Esophagus mucosa (tissue), 1 donor: ENCODE results near the gene IQUB. TPM values are rescaled to one million over a fixed set of nuclear protein-coding genes. Genes with fewer than 3 reads are reported as not detected.
"Not testable (repeated sequence)": the region's sequence is repeated elsewhere in the genome, so short reads cannot be mapped to it uniquely, and the experiment has no call there.

Experiments
- ATAC-seq: fragments of 200-7000 bp; cut with Tn5 transposase; one replicate; pipeline ENCODE4 v1.9.1; 2020
- total RNA-seq: library from RNA; stranded (reverse); gene quantifications from one replicate; pipeline ENCODE4 v1.2.4, GENCODE V29; 2023
- donor health status: DM: yes; HTN: yes; CAD: no.

IQUB gene
- total RNA-seq, 1 donor from 2014 or later, result not detected

DNA sequence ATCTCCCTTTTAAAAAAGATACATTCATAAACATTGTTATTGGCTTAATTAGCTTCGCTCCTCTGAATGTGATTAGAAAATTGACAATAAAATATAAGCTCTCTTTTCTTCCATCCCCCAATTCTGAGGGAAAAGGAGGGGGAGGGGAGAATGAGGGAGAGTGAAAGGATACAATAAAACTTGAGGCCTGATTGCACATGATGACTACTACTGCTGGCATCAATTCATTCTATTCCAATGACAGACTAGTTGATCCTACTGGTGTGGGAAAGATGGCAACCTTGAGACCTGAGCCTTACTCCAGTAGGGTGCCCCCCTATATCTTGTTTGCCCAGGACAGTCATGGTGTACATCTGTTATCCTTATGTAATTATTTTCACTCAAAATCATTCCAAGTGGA is 4.5 kb upstream of the IQUB start:
- no peak for ATAC-seq

DNA sequence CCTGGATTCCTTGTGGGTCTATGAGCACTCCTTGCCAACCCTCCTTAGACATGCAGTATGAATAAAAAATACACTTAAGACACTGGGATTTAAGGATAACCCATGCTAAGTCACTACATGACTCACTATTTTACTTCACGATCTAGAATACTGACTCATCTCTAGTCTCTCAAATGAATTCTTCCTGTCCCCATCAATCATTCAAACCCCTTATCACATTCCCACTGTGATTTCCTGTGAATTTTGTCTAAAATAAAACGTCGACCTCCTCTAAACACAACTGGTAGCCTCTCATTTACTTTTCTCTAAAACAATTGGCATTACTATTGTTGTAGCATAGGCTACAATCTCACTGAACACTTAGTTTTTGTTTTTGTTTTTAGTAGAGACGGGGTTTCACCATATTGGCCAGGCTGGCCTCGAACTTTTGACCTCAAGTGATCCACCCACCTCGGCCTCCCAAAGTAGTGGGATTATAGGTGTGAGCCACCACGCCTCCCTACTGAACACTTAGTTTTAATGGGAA is 3.9 kb upstream of the IQUB start:
- ATAC-seq, result peak; percentile 56

DNA sequence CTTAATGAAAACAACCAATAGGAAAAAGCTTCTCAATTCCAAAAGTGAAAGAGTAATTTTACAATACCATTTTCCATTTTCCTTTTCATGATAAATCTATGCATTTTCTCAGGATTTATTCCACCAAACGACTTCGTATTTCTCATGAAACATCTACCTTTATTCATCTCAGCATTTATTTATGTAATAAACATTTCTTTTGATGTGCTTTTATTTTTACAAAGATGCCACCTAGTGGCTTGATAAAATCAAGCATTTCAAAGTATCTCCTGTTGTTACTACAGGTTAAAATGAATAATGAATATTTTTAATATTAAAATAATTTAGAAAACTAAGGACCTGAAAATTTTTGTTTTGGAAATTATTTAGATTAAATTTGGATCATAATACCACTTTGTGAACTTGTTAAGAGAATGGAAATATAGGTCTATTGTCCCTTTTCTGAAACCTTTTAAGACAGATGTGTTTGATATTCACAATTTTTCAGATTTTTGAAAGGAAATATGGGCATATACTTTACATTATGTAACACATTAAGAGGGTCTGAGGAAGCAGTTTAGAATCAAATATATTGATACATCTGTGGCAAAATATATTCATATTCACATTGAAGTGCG is 2.7 kb upstream of the IQUB start:
- no peak for ATAC-seq

DNA sequence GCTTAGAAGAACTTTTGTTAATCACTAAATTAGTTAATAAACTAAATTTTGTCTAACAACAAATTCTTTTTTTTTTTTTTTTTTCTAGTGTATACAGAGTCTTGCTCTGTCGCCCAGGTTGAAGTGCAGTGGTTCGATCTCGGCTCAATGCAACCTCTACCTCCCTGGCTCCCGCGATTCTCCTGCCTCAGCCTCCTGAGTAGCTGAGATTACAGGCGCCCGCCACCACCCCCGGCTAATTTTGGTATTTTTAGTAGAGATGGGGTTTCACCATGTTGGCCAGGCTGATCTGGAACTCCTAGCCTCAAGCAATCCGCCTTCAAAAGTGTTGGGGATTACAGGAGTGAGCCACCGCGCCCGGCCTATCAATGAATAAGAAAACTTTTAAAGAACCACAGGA is 1.1 kb upstream of the IQUB start:
- ATAC-seq, result no peak

DNA sequence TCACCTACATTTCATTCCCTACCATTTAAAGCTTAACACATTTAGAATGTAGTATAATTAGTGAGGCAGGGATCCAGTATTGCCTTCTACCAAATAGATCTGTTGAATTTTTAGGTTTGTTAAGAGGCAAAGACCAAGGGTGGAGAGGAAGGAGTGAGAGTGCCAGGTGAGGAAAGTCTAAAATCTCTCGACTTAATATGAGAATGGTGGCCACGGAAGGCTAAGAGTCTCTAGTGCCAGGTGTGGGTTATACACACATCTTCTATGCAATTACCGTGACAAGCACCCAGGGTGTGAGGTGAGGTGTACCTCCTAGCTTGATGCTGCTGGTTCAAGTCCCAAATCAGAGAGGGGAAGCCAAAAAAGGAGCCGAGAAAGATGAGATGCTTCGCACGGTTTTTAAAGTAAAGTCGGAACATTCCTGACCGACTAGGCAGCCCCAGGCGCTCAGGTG is 439 bp downstream of the IQUB start:
- no peak for ATAC-seq

DNA sequence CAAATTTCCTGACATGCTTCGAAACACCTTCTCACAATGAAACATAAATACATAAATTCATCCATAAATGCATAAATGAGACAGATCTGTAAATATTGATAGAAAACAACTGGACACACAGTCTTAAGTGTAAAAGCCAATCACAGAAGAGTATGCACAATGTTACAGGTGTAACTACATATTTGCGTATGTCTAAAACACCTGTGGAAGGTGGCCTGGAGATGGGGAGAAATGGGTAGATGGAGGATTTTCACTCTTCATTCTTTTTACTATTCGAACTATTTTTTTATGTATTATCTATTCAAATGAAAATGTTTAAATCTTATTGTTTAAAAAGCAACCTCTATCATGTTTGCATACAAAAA is 860 bp downstream of the IQUB start:
- ATAC-seq, result no peak

DNA sequence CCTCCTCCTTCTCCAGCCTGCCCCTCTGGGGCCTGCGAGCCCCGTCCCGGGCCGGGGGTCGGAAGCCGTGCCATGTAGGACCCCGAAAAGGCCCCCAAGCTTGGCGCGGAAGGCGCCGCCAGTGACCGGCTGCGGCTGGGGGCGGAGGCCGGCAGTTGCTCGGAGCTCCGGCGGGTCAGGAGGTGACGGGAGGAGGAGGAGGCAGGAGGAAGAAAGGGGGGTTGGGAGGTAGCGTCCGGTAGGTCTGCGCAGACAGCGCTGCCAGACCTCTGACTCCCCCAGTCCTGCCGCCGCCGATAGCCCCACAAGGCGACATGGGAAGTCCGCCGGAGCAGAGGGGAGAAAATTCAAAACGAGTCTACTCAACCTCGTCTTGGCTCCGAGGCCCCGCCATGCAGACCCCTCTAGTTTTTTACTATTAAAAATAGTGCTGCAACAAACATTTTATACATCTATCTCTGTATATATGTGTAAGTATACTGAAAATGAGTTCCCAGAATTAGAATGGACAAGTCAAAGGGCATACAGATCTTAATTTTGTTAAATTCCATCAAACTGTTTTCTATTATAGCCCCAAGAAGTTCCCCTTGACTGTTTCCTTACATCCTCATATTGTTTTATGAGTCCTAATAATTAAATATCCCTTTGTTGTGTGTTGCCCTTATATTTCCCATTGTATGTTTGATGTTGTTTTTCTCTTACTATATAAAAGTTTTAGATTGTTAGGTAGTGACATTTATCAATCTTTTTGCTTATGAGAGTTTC is 1.4 kb downstream of the IQUB start:
- ATAC-seq, result not testable (repeated sequence)

DNA sequence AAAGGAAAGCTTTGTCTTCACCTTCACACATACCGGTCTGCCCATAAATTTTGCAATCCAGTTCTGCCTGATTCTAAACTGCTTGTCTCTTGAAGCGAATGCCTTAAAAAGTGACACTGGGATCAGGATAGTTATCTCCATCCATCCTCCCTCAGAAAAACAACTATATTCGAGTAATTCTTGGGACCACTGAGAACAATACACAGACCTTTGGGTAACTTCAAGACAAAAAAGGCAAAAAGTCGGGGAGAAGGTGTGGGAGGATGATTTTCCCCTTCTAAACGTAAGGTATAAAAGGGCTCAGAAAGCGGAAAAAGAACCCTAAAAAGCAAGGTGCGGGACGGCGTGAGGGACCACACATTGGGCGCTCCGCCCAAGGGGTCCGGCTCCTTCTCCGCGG is 2.1 kb downstream of the IQUB start:
- not testable (repeated sequence) for ATAC-seq

DNA sequence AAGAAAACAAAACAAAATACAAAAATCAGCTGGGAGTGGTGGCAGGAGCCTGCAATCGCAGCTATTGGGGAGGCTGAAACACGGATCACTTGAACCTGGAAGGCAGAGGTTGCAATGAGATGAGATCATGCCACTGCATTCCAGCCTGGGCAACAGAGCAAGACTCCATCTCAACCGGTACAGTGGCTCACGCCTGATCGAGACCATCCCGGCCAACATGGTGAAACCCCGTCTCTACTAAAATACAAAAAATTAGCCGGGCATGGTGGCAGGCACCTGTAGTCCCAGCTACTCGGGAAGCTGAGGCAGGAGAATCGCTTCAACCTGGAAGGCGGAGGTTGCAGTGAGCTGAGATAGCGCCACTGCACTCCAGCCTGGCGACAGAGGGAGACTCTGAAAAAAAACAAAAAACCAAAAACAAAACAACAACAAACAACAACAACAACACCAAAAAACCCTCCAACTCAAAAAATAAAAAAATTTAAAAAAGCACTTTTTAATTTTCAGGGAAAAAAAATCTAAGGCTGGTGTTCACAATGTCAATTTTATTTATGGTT is 4.3 kb downstream of the IQUB start:
- not testable (repeated sequence) for ATAC-seq

DNA sequence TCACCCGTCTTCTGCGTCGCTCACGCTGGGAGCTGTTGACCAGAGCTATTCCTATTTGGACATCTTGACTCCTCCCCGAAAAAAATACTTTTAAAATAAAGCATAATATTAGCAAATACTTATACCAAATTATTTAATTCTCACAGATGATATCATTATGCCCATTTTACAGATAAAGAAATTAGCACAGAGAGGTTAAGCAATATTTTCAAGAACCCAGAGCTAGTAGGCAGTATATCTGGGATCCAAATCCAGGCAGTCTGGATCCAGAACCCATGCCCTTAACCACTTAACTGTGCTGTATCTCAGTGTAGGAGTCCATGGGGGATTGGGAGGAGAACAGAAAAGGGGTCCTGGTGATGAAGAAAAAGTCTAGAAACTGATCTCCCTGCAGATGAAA is 6.1 kb downstream of the IQUB start:
- ATAC-seq, result no peak

DNA sequence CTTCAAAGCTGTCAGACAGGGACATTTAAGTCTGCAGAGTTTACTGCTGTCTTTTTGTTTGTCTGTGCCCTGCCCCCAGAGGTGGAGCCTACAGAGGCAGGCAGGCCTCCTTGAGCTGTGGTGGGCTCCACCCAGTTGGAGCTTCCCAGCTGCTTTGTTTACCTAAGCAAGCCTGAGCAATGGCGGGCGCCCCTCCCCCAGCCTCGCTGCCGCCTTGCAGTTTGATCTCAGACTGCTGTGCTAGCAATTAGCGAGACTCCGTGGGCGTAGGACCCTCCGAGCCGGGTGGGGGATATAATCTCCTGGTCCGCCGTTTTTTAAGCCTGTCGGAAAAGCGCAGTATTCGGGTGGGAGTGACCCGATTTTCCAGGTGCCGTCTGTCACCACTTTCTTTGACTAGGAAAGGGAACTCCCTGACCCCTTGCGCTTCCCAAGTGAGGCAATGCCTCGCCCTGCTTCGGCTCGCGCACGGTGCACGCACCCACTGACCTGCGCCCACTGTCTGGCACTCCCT is 6.6 kb downstream of the IQUB start:
- ATAC-seq, result not testable (repeated sequence)

DNA sequence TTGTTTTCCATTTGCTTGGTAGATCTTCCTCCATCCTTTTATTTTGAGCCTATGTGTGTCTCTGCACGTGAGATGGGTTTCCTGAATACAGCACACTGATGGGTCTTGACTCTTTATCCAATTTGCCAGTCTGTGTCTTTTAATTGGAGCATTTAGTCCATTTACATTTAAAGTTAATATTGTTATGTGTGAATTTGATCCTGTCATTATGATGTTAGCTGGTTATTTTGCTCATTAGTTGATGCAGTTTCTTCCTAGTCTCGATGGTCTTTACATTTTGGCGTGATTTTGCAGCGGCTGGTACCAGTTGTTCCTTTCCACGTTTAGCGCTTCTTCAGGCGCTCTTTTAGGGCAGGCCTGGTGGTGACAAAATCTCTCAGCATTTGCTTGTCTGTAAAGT is 7.9 kb downstream of the IQUB start:
- ATAC-seq, result not testable (repeated sequence)

DNA sequence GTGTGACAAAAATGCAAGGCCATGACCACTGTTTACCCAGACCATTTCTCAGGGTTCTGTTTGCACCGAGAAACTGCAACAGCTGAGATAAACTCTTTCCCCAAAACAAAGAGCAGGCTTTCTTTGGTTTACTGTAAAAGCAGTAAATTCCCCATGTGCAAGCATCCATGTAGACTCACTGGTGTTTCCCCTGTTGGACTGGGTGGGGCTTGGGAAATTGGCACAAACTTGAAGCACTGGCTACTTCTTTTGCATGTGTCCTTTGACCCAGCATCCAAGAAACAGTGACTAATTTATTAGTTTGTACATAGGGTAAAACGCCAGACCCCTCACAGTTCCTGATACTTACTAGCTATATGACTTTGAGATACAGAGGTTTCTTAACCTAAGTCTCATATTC is 12.3 kb downstream of the IQUB start:
- no peak for ATAC-seq

DNA sequence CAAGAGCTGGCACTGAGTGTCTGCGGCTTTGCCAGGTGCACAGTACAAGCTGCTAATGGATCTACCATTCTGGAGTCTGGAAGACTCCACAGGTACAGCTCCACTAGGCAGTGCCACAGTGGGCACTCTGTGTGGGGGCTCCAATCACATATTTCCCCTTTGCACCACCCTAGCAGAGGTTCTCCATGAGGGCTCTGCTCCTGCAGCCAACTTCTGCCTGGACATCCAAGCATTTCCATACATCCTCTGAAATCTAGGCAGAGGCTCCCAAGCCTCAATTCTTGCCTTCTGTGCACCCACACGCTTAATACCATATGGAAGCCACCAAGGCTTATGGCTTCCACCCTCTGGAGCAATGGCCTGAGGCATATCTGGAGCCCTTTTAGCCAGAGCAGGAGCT is 29.2 kb downstream of the IQUB start:
- no peak for ATAC-seq

DNA sequence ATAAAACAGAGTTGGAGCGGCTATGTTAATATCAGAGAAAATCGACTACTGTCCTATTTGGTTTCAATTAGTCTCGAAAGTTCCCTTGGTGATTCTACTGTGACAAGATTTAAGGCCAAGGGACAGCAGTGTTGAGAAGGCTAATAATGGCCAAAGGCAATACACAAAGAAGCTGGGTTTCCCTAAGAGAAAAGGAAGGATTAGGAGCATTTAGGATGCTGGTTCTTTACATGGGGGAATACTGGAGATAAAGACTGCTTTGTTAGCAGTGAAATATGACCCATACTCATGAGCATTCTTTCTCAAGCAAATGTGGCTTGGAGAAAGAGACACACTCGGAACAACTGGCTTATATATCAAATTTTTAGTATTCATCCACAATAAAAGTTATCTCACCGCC is 32.2 kb downstream of the IQUB start:
- no peak for ATAC-seq

DNA sequence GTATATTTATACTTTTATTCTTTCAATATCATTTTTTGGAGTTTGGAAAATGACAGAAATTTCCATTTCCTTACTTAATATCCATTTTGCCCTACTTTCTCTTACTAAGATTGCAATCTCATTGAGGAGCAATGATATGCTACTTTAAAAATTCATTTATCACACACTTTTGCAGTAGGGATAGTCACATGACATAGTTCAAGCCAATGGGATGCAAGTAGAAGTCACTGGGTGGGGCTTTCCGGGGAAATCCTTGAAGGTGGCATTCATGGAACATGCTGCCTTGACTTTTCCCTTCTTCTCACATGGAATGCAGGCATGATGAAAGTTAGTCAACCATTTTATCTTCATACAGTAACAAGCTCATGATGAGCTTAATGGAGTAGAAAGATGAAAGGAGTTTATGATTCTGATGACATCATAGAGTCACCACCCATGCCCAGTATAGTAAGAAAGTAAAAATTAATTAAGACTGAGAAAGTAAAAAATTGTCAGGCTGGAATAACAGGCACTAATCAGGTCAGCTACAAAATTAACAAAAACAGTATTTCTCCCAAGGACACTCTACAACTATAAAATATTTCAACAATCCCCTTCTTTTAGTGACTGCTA is 33.4 kb downstream of the IQUB start:
- ATAC-seq, result no peak

DNA sequence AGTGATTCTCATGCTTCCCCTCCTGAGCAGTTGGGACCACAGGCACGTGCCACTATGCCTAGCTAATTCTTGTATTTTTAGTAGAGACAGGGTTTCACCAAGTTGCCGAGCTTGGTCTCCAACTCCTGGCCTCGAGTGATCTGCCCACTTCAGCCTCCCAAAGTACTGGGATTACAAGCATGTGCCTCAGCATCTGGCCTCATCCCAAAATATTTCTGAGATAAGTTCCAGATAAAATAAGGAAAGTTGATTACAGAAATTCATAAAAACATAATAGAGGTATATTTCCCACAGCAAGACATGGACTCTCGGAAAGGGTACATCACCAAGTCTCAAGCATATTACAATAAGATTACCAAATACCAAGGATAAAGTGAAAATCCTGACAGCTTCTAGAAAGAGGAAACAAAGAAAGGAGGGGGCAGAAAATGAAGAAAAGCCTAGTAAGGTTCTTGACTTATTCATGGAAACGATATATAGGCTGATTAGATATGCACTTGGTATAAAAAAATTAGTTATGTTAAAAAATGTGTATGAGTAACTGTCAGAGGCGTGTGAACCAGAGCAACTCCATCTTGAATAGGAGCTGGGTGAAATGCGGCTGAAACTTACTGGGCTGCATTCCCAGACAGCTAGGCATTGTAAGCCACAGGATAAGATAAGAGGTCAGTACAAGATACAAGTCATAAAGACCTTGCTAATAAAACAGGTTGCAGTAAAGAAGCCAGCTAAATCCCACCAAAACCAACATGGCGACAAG is 35.0 kb downstream of the IQUB start:
- no peak for ATAC-seq

DNA sequence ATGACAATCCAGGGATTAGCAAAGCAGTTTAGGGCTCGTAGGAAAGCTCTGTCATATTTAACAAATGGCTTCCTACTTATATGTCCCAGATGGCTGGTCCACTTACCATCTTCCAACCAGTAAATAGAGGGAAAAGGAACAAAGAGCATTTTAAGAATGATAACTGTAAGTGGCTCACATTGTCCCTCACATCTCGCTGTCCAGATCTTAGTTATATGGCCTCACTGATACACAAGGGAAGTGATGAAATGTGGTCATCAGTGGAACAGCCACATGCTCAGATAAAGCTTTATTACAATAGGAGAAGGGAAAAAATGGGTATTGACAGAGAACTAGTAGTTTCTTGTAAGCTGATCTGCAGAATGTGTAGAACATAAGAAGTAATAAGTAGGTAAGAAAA is 35.8 kb downstream of the IQUB start:
- no peak for ATAC-seq

DNA sequence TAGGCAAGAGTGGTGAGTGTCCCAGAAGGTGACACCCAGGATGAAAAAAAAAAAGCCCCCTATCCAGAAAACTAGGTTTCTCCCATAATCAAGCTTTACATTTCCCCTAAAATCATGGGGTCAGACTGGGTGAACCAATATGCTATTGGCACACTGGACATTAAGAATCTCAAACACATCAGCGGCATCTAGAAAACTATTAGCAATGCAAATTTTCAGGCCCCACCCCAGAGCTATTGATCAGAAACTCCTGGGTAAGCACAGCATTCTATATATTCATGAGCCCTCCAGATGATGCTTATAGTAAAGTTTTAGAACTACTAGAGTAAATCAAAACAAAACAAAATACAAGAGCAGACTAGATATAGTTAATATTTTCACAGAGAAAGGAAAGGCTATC is 36.4 kb downstream of the IQUB start:
- ATAC-seq, result no peak

DNA sequence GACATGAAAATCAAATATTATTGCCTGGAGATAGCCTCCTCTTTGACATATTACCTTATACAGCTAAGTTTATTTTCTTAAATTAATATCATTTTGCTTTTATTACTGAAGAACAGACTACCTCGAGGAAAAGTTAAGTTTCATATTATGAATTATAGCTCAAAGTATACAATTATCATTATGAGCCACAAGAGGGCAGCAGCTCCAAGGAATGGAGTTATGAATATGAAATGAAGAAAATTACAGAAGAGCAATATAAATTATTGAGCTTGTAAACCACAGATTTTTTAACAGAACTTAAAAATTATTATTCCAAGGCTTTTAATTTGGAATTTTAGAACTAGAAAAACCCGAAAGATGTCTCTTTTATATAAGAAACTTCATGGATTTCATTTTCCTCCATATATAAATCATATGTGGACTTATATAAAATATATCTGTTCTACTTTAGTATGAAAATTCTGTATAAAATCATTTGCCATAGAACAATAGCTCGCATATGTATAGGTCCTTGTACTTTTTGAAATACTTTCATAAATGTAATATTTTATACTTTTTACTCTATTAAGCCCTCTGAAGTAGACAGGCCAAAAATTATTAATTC is 40.1 kb downstream of the IQUB start:
- ATAC-seq, result no peak

DNA sequence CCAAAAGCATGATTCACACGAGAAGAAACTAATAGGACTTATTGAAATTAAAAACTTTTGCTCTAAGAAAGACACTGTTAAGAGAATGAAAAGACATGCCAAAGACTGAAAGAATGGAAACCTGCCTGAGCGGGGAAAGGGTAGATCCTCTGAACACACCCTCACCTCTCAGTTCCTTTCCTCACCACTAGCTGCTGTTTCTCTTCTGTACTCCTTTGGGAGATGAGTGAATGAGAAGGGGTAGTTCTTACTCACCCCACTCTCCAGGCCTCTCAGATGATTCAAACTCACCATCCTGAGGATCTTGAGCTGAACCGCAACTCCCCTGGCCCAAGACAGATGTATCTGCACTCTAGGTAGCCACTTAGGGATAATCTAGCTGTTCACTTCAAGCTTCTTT is 41.9 kb downstream of the IQUB start:
- no peak for ATAC-seq

DNA sequence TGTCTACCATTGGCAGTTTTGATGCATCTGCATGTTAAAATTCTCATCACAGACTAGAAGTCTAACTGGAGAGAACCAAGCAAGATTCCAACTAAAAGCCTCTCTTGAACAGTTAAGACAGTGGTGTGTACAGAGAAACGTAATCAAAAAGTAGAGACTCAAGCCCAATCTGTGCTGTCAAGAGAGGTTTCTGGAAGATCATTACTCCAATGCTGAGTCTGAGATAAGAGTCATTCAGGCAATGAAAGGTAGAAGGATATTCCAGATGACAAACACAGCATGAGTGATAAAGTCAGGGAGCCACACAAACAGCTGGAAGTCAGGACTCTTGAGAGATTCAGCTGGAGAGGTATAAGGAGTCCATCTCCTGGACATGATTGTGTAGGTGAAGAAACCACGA is 48.7 kb downstream of the IQUB start:
- no peak for ATAC-seq
